GM18873 (cell line): Measurements from ENCODE around the gene CFAP77.
"Not testable (repeated sequence)": the region's sequence is repeated elsewhere in the genome, so short reads cannot be mapped to it uniquely, and the experiment has no call there.

Experiments used
- ATAC-seq: cut with Tn5 transposase; IDR thresholded peaks from one replicate; pipeline ENCODE4 v1.9.1; 2021; ENCODE audit warnings: mild to moderate bottlenecking, moderate library complexity, moderate number of reproducible peaks; ENCODE audit not compliant: unreplicated experiment, low FRiP score

The CFAP77 gene

DNA sequence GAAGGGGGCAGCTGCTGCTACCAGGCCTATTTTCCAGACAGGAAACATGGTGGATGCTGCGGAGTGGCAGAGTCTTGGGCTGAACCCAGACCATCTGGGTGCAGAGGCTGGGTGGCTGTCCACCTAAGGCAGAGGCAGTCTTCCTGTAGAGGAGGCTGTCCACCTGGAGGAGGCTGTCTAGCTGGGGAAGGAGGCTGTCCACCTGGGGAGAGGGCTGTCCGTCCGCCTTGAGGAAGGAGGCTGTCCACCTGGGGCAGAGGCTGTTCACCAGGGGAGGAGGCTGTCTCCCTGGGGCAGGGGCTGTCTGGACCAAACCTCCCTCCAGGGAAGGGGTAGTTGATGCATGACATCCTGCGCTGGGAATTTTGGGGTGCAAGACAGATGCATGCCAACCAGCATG lies 133.2 kb downstream of the CFAP77 start:
- ATAC-seq: no peak

DNA sequence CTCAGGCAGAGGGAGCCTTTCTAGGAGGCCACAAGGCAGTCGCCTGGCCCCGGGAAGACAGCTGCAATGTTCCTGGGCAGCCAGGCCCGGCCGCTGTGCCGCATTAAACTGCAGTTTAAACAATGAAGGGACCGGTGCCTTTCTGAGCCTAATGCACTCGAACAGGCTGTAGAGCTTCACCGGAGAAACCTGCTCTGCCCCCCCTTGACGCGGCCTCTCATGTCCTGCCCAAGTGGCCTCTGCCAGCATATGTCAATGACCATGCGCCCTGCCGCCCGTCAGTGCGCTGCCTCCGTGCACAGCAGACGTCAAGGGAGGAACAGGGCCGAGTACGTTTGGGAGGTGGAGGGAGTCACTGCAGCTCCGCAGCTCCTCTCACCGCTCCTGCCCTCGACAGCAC lies 133.9 kb downstream of the CFAP77 start:
- no peak for ATAC-seq

DNA sequence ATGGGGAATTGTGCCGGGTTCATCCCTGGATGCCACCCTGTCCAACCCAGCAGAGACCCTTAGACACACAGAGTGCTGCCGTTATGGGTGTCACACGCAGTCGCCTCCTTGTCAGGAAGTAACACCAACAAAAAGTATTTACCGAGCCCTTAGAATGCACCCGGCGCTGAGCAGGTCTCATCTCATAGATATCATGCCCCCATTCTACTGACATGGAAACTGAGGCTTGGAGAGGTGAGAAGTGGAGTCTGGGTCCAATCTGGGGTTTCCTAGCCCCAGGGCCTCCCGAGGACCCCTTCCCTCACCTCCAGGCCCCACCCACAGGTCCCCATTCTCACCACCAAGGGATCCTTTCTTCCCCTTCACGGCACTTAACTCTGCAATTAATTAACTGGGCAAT lies 135.6 kb downstream of the CFAP77 start:
- ATAC-seq: no peak

DNA sequence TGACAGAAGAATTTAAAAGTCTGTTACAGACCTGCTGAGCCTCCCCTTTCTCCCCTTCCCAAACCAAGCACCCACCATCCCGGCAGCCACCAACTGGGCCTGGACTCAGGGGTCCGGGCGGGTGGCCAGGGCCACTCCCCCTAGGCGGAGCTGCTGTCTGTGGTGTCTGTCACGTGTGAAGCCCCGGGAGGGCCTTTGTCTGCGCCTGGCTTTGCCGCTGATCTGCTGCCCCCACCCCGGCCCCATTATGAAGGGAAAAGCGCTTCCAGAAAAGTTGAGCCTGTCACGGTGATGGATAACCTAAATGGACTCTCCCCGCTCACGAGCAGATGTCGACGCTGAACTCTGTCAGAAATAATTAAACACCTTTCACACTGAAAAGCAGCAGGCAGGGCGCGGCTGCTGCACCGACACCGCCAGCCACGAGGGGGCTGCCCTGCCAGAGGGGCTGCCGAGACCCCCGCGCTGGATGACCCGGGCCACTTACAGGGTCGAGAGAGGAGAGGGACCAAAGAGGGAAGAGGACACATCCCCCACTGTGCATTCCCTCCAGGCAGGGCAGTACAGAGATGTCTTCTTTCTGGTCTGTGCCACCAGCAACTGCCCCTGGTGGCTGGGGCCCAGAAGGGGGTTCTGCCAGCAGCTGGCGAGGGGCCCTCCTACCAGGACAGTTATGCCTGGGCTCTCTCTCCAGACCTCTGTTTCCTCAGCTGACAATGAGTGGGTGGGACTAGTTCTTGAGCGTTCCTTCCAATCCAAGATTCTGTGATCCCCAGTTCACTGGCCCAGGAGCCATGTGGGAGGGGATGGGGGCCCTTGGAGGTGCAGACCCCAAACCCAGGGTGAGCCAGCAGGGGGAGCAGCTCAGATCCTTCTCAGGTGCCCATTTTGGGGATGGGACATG lies 136.4 kb downstream of the CFAP77 start:
- ATAC-seq: no peak

DNA sequence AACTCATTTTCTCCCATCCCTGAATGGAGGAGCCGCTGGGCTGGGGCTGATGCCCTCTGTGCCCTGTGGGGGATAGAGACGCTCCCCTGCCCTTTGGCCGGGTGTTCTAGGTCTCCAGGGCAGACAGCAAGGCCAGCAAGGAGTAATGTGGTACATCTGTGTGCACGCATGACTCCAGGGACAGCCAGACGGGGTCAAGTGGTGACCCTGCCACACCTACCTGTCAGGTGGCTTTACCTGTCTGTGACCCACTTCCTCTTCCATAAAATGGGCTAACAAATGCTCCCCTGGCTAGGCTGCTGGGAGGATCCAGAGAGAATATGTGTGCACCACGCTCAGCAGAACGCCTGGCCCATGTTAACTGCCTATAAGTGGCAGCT lies 137.0 kb downstream of the CFAP77 start:
- ATAC-seq: no peak

DNA sequence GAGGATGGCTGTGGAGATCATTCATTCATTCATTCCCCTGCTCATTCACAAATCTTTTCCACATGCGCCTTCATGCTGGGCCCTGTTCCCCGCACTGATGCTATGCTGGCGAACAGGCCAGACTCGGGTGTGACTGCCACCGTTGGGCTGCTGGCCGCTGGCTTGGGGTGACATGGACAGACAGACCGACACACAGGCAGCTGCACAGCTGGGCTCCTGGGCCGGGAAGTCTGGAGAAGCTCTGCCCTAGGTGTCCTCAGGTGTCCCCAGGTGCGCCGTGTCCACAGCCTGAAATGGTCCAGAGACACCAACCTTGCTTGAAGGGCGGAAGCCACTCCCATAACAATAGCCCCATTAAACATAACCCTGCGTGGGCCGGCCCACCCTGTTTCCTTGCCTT lies 137.4 kb downstream of the CFAP77 start:
- ATAC-seq: no peak

DNA sequence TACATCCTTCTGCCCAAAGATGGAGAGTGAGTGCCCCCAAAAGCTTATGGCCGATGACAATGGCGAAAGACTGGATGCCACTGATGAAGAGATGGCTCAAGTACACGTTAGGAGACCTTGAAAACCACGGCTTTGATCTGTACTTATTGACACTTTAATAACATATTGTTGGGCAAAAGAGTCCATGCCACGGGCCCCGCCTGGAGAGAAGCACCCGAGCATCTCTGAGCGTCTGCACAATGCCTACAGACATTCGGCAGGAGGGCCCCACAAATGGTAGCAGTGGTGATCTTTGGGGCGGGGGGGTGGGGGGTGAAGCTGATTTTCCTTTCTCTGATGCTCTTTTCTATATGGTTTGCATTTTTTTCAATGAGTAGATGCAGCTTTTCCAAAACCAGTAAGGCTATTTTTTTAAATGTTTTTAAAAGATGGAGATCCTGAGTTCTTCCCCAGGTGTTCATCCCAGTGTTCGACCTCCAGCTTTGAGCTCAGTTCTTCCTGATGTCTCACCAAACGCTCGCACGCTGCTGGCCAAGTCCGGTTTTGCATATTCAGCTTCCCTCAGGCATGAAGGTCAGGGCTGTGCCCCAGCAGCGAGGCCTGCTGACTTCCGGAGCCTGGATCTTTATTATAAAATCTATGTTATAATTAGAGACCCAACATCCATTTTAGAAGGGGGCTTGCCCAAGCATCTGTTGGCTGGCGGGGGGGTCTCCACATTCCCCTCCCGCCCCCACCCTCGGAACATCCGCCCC lies 138.1 kb downstream of the CFAP77 start:
- ATAC-seq: no peak

DNA sequence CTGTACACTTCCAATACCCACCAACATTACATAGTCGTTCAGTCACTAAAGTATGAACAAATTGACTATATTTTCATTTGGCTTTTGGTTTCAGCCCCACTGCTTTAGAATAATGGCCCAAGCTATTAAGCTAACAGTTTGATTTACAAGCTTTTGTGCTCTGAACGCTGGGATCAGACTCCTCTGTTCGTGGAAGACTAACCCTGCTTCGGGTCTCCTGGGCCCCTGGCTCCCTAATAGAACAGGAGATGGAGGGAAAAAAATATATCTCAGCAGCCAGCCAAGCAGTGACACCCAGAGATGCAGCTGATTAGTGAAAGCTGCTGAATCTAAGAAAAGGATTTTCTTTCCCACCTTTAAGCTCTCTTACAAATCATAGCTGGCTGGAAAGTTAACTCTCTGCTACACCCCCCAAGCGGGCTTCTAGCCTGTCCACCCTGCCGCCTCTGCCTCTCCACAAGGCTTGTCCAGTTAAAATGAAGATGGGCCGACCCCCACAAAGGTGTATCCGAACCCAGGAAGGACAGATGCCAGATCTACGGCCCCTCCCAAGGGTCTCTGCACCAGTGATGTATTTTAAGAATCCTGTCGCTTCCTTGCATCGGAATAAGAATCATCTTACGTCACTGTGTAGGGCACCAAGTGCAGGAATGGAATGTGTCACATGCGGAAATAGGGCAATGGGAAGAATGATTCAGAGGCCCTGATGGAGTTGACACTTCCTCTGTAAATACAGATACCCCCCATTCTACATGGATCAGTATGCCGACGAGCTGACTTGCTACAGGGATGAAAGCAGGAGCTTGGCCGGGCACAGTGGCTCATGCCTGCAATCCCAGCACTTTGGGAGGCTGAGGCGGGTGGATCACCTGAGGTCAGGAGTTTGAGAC lies 139.0 kb downstream of the CFAP77 start:
- ATAC-seq: no peak

DNA sequence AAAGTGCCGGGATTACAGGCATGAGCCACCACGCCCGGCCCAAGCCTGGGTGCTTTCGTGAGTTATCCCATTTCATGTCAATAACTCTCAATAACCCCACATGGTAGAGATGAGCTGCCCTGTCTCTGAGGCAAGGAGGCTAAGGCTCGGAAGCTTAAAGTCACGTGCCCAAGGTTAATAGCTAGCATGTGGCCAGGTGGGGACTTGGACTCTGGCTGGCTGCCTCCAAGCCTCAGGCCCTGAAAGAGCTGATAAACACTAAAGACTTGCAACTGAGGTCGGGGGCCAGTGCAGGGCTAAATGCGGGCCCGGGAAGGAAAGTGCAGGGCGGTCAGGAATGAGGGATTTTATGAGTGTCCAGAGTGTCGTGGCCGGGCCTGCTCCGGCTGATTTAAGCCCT lies 141.5 kb downstream of the CFAP77 start:
- no peak for ATAC-seq

DNA sequence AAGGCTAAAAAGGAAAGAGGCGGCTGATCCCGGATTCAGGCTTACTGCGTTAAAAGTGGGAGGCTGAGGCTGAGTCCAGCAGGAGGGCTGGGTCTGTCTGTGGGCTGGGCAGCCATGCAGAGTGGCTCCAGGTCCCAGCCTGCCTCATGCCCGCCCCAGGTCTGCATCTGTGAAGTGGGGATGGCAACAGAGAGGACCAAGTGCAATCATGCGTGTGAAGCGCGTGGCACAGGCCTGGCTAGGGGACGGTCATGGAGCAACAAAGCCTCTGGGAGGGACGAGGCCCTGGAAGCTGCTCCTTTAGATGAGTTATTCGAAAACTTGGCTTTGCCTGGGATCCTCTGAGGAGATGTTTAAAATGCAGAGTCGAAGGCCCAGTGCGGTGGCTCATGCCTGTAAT lies 142.0 kb downstream of the CFAP77 start:
- no peak for ATAC-seq

DNA sequence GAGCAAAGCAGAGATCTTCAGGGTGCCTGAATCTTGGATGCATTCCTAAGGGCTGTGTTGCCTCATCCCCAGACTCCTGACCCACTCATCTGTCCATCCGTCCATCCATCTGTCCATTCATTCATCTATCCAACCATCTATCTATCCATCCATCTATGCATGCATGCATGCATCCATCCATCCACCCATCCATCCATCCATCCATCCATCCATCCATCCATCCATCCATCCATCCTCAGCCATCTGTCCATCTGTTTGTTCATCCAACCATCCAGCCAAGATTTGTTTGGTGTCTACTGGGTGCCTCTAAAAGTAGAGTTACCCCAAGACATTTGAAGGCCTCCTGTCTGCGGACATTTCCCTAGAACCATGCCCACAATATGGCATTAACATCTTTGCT lies 144.7 kb downstream of the CFAP77 start:
- ATAC-seq: no peak

DNA sequence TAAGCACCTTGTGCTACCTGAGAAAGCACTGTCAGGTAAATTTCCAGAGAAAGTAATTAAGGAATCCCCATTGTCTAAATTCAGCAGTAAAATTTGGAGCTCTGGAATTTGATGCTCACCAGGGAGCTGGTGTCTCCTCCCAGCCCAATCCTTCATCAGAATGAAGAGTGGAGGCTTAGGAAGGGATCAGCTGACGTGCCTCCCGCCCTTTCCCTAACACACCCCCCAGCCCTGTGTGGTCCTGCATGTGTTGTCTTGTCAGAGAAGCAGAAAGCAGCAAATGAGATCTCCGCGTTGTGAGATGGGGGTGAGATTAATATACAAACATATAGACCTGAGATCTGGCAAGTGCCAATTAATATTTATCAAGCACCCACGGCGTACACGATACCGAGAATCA lies 145.5 kb downstream of the CFAP77 start:
- no peak for ATAC-seq

DNA sequence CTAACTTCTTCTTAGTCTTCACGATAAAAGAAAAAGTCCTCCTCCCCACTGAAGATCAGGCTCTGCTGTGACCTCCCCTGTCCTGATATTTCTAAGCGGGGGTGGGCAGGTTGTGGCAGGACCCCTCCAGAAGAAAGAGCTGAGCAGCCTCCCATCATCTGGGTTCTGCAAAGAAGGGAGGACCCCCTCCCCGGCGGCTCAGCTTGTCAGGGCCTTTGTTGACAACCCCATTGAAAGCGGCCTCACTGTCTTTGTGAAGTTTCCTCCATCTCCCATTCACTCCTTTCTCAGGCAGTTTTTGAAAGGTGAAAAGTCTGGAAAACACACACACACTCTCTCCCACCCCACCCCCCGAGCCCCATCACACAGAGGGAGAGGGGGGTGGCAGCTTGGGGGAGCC lies 146.2 kb downstream of the CFAP77 start:
- ATAC-seq: no peak

DNA sequence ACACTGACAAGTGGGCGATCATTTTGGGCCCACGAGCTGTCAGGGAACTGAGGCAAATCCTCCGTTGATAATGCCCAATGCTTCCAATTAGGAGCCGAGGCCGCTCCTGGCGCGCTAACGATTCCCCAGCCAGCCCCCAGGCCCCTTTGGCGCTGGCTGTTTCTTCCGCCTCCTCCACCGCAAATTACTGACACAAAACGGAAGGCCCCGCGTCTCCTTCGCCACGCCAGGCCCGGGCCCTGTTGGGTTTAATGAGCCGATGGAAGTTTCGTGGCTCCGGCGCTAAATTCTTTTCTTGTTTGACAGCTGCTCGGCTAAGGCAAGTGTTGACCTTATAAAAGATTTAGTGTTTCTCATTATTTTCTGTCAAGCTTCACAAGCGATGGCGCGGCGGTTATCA lies 146.7 kb downstream of the CFAP77 start:
- no peak for ATAC-seq

DNA sequence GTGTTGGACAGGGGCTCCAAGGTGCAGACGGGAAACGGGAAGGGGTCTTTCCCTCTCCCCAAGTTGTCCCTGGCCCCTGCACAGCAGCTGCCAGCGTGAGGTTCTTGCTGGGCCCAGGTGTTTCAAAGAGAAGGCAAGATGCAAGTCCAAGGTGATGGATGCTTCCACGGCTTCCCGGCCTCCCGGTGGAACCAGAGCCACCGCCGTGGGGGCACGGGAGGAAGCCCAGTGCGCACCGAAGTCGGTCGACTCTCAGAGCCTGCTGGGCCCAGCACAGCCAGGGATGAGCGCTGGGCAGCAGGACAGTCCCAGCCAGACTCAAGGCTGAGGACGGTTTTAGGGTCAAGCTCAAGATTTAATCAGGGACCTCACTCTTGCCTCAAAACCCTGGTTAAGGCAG lies 147.1 kb downstream of the CFAP77 start:
- no peak for ATAC-seq

DNA sequence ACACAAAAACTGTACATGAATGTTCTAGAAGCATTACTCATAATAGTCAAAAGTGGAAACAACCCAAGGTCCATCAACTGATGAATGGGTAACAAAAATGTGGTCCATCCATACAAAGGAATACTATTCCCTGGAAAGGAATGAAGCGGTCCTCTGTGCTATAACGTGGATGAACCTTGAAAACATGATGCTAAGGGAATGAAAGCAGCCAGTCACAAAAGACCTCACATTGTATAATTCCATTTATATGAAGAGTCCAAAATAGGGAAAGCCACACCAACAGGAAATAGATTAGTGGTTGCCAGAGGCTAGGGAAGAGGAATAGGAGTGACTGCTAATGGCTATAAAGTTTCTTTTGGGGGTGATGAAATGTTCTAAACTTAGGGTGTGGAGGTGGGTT lies 149.7 kb downstream of the CFAP77 start:
- no peak for ATAC-seq

DNA sequence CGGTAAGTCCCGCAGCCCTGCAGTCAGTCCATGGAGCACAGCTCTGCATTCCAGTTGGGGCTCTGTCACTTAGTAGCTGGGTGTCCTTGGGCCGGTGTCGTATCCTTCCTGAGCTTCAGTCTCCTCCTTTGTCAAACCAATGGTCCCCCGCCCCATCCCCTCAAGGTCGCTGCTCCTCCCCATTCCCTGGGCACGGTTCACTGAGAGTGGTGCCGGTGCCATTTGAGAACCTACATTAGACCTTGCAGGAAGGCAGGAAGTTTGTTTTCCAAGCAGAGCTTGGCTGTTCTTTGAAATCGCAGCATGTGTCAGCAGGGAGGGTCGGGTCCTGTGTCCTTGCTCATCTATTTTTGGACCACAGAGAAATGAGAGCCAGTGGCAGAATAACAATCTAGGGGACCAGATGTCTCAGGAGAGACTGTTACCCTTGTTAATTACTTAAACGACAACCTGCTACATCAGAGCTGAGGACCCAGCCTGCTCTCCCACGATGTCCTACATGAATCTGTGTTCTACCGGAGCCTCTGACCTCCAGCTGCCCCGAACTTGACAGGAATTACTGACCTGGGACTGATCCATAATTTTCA lies 150.7 kb downstream of the CFAP77 start:
- no peak for ATAC-seq

DNA sequence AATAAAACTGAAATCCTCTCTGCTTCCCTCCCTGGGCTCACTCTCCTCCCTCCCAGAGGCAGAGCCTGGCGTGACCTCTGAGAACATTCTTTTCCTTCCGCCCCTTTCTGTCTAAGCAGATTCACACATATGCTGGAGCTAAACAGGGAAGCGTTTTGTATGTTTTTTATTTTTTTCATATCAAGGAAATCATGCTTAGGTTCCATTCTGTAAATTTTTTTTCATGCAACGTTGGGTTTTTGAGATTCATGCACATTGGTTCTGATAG lies 152.2 kb downstream of the CFAP77 start:
- ATAC-seq: no peak

DNA sequence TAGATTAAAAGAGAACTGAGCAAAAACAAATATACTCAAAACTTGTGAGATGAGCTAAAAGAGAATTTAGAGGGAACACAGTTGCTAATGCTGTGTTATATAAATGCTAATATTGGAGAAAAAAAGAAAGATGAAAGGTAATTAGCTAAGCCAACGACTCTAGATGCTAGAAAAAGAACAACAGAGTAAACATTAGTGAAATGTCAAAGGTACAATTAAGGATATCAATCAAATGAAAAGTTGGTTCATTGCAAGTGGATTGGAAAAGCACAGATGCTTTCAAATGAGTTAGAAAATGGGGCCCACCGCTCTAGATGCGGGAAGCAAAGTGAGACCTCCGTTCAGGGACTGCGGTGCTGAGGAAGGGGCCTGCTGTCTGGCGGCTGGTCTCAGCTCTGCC lies 154.5 kb downstream of the CFAP77 start:
- no peak for ATAC-seq

DNA sequence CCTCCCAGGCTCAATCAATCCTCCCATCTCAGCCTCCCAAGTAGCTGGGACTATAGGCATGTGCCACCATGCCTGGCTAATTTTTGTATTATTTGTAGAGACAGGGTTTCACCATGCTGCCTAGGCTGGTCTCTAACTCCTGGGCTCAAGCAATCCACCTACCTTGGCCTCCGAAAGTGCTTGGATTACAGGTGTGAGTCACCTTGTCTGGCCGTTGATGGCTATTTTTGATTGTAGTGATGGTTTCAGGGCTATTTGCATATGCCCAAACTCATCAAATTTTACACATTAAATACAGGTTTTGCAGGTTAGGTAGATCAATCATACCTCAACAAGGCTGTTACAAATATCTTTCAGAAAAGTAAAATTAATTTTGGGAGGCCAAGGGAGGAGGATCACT lies 158.8 kb downstream of the CFAP77 start:
- ATAC-seq: not testable (repeated sequence)
